GM21447 (cell line): ENCODE results near the gene PLD6.
"Not testable (repeated sequence)": the region's sequence is repeated elsewhere in the genome, so short reads cannot be mapped to it uniquely, and the experiment has no call there.

Experiments used
- ATAC-seq: cut with Tn5 transposase; IDR thresholded peaks from one replicate; pipeline ENCODE4 v1.9.1; 2021; ENCODE audit not compliant: unreplicated experiment

PLD6 gene

DNA sequence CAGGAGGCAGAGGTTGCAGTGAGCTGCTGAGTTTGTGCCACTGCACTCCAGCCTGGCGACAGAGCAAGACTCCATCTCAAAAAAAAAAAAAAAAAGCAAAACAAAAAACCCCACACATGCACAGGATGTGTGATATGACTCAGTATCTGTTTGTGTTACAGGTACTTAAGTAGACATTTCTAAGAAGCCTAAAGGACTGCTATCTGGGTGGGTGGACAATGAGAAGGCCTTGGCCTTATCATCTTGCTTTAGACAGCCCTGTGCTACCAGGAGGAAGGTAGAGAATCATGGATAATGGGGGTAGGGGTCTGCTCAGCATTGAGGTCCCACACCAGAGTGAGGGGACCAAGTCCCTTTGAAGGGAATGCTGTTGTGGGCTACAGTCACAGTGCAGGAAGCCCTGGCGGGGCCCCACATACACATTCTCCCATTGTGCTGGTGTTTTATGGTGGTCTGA is 26.7 kb downstream of the PLD6 start:
- peak; percentile 61 for ATAC-seq

- no peak for ATAC-seq
These were observed 29.0 kb downstream of the PLD6 start for GRCh38 chr17:17177176-17177575.

DNA sequence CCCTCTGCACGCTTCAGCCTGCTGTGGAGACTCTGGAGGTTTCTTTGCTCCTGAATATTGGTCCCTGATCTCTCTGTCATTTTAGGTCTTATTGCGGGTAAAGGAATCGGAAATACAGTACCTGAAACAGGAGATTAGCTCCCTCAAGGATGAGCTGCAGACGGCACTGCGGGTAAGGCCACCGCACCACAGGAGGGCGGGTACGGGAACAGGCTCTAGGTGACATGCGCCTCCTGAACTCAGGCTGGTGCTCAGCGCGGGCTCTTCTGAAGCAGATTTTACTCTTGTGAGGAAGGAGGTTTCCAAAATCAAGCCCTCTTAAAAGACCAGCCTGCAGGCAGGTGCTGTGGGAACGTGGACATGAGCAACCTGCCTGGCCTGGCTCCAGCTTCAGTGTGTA is 29.8 kb downstream of the PLD6 start:
- no peak for ATAC-seq

GRCh38 chr17:17175917-17176316 is 30.2 kb downstream of the PLD6 start:
- peak; percentile 58 for ATAC-seq

GRCh38 chr17:17175340-17175739 is 30.8 kb downstream of the PLD6 start:
- no peak for ATAC-seq

- no peak for ATAC-seq
These were observed 32.2 kb downstream of the PLD6 start for GRCh38 chr17:17173921-17174320.

DNA sequence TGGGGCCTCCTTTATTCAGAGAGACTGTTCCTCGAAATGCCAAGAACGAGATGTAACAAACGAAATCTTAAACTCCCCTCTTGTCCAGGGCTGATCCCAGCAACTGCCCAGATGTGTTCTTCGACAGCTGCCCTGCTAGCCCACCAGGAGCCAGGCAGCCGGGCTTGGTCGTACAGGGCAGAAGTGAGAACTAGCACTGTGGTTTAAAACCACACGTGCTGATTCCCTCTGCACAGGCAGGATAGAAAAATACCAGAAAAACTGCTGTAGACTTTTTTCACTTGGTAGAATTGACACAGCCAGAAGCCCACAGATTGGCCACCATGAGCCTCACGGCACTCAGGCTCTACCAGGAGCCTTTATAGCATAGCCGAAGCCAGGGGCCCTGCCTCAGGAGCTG is 33.1 kb downstream of the PLD6 start:
- ATAC-seq: no peak

DNA sequence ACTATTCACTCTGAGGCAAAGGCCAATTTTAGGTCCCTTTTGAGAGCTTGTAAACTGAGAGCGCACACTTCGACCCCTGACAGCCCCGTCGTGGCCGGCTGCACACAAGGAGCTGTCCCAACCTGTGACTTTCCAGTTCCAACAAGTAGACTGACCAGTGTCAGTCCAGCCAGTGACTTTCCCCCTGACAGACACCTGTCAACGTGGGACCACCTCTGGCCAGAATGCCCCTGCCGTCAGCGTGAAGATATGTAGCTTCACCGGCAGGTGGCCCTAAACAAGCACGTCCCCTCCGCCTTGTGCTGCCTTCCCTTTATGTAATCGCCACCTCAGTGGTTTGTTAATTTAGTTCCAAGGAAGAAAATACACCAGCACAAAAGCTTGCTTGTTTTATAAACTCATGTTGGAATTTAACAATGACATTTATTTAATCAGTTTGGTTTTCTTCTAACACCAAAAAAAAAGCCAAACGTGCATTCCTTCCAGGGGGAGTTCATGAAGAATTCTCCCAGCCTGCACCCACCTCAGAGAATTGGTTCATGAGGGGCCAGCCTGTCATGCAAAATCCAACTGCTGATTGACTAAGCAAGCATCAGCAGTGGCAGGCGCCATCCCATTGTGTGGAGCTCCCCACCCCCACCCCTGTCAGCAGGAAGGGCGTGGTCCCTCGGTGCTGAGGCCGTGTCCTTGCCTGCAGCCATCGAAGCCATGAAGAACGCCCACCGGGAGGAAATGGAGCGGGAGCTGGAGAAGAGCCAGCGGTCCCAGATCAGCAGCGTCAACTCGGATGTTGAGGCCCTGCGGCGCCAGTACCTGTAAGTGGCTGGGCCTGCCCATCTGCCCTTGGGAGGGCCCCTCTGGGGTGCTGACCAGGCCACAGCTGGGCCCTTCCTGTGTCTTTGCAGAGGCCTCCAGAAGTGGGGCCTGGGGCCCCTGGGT is 33.9 kb downstream of the PLD6 start:
- ATAC-seq: no peak

DNA sequence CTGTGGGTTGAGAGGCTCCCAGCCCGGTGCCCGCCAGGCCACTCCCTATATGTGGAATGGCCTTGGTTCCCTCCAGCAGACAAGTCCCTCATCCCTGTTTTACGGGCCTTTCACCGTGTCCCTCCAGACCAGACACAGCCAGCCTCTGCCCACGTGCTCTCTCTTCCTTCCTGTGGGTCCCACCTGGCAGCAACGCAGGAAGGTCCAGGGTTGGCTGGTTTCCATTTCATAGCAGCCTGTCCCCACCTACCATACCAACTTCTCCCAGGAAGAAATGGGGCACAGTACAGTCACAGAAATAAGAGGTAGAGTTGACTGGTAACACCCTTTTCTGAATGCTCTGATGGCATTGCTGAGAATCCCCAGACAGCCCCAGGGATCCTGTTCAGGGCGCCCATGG is 34.9 kb downstream of the PLD6 start:
- ATAC-seq: no peak

- ATAC-seq: no peak
These were observed 35.7 kb downstream of the PLD6 start for GRCh38 chr17:17170346-17170985.

DNA sequence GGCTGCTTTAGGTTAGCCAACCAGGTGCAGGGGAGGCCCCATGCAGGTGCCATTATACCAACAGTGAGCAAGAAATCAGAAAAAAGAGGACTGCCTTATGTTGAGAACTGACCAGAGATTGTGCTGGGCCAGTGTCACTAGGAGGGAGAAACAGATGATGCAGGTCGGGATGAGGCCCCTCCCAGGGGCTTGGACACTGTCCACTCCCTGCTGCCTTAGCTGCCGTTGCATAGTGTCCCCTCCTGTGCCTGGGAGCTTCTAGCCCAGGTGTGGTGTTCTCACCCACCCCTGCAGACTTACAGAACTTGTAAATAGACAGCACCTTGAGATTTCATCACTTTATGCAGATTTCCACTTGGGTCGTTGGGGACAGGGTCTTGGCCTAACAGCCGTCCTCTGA is 36.7 kb downstream of the PLD6 start:
- ATAC-seq: no peak

DNA sequence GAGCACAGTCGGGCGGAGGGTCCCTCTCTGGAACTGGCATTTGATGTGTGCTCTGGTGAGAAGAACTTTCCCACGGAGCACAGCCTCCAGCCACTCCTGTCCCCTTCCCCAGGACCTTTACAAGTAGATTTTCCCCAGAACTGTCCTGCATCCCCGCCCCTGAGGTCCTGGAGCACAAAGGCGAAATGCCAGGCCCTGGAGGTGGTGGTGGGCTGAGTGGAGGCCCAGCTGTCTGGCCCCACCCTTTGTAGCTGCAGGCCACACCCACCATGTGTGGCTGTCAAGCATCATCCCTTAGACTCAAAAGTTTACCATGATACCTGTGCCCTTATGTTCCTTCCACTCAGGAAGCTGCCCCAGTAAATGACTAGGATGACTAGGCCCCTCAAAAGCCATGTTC is 37.7 kb downstream of the PLD6 start:
- no peak for ATAC-seq

DNA sequence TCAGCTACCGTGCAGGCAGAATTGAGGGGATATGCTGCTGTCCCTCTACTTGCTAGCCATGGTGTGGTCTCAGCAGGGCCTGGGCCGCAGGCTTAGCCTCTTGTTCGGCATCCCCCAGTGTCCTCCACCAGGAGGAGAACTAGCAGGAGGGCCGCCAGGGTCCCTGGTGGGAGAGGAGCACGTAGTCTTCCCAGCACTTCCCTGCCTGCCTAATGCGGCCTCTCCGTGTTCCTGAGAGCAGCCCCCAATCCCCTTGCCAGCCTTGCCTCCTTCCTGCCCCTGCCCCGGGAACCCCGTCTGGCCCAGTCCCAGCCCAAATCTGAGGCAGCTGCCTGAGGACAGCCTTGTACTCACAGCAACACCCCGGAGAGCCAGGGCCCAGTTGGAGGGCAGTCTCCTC is 38.1 kb downstream of the PLD6 start:
- ATAC-seq: no peak

GRCh38 chr17:17167356-17167755 is 38.8 kb downstream of the PLD6 start:
- ATAC-seq: no peak

DNA sequence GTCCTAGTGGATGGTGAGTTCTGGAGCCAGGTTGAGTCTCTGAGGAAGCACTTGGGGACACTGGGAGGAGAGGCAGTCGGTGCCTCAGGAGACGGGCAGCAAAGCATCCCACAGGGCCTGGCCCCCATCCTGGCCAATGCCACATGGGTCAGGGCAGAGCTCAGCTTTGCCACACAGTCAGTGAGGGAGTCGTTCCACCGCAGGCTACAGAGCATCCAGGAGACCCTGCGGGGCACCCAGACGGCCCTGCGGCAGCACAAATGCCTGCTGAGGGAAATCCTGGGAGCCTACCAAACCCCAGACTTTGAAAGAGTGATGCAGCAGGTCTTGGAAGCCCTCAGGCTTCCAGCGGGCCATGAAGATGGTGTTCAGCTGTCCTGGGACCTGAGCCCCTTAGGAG is 39.7 kb downstream of the PLD6 start:
- ATAC-seq: no peak

DNA sequence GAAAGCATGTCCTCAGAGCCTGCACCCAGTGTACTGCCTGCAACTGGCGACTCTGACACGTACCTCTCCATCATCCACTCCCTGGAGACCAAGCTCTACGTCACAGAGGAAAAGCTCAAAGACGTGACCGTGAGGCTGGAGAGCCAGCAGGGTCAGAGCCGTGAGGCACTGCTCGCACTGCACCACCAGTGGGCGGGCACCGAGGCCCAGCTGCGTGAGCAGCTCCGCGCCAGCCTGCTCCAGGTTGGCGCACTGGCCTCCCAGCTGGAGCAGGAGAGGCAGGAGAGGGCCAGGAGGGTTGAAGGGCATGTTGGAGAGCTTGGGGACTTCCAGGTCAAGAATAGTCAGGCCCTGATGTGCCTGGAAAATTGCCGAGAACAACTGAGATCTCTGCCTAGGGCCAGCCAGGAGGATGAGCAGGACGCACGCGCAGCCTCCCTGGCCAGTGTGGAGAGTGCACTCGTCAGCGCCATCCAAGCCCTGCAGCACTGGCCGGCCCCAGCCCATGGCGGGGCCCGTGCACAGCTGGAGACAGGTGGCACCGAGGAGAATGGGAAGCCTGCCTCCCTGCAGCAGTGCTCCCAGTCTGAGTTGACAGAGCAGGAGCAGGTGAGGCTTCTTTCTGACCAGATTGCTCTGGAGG is 40.3 kb downstream of the PLD6 start:
- no peak for ATAC-seq

DNA sequence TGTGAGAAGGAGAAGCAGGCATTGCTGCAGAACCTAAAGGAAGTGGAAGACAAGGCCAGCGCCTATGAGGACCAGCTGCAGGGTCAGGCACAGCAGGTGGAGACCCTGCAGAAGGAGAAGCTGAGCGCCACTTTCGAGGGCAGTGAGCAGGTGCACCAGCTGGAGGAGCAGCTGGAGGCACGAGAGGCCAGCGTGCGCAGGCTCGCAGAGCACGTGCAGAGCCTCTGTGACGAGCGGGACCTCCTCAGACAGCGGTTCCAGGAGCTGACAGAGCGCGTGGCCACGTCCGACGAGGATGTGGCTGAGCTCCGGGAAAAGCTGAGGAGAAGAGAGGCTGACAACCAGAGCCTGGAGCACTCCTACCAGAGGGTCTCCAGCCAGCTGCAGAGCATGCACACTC is 41.5 kb downstream of the PLD6 start:
- ATAC-seq: no peak

DNA sequence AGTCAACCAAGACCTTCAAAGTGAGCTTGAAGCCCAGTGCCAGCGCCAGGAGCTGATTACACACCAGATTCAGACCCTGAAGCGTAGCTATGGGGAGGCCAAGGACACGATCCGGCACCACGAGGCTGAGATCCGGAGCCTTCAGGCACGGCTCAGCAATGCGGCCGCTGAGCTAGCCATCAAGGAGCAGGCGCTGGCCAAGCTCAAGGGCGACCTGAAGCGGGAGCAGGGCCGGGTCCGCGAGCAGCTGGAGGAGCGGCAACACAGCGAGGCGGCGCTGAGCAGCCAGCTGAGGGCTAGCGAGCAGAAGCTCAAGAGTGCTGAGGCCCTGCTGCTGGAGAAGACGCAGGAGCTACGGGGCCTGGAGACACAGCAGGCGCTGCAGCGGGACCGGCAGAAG is 42.0 kb downstream of the PLD6 start:
- no peak for ATAC-seq

- ATAC-seq: no peak
These were observed 44.4 kb downstream of the PLD6 start for GRCh38 chr17:17161759-17162158.

GRCh38 chr17:17161121-17161520 is 45.0 kb downstream of the PLD6 start:
- ATAC-seq: no peak

DNA sequence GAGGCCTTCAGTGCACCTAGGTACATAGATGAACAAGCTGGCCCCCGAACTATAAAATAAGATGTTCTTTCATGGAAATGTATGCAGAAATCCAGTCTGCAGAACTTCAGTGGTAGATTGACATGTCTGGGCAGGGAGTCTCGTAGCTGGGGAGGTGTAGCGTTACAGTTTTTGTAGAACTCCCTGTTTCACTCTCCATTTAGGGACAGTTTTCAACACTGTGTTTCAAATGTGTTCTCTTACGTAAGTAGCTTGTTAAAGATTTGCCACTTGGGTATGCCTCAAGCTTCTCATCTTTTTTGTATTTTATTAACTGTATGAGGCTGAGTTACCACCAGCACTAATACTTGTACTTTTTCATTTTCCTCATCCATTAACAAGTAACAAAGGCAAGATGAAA is 46.6 kb downstream of the PLD6 start:
- no peak for ATAC-seq

- not testable (repeated sequence) for ATAC-seq
These were observed 47.6 kb downstream of the PLD6 start for GRCh38 chr17:17158506-17158905.
